K562 (cell line): Measurements from ENCODE around the gene FUZ. TPM values are rescaled to one million over a fixed set of nuclear protein-coding genes. Genes with fewer than 3 reads are reported as not detected.

Experiments
- ATAC-seq: fragments of 200-7000 bp; cut with Tn5 transposase; 3 replicates; pipeline ENCODE4 v1.9.1; 2020; ENCODE audit warnings: moderate library complexity
- BruUV-seq: library from RNA; stranded (reverse); fragments of 400-500 nt; replicated peaks from 2 replicates; lab custom pipeline; 2021; lab: Mats Ljungman, UMichigan
- CTCF ChIA-PET: fragments of 300-600 bp; formaldehyde crosslinking; extraction: SDS; loops from one replicate; lab custom pipeline; 2021; ENCODE audit warnings: low intra/inter-chr PET ratio; lab: Yijun Ruan, JAX
- POLR2A ChIA-PET: fragments of 300-600, 350-650 bp; sonication (Branson Sonifier 250); formaldehyde crosslinking; extraction: SDS; loops from one replicate; lab custom pipeline; 2021; ENCODE audit warnings: antibody characterized with exemption, inconsistent platforms; lab: Yijun Ruan, JAX
- DNase-seq, 4 experiments: peaks; one replicate each; pipeline versions ENCODE4 v3.0.0 to v3.0.0-alpha.2; 2011 to 2018; ENCODE audit warnings: low spot score in 3 of 4, mixed read lengths in 3 of 4; ENCODE audit errors: extremely low read depth in 1 of 4
- FAIRE-seq: peaks from 2 replicates; lab custom pipeline; 2011; peaks lifted over from hg19 to GRCh38; lab: Jason Lieb, UNC
- H2AFZ ChIP-seq: 2 replicates; pipeline ENCODE4 v1.6.0; 2011; ENCODE audit warnings: low read depth, low read length, control low read depth, inconsistent platforms
- H3K27ac ChIP-seq: fragments of 200-600 bp; 3 replicates; pipeline ENCODE4 v1.8.0; 2011; ENCODE audit warnings: low read depth, mild to moderate bottlenecking, control low read depth, inconsistent platforms, low read length, moderate library complexity, mixed read lengths; ENCODE audit errors: extremely low read depth
- H3K27me3 ChIP-seq, 2 experiments: fragments of 300-600 bp in 1 of 2; 2 replicates in 1 of 2; 3 replicates in 1 of 2; pipeline versions ENCODE4 v1.6.0 to v1.8.0; 2011; ENCODE audit warnings: inconsistent platforms in 2 of 2, low read length in 2 of 2, mild to moderate bottlenecking in 1 of 2, mixed read lengths in 1 of 2, moderate library complexity in 1 of 2; ENCODE audit not compliant: control insufficient read depth in 2 of 2, insufficient read depth in 2 of 2
- H3K36me3 ChIP-seq: fragments of 300-600 bp; 3 replicates; pipeline ENCODE4 v1.8.0; 2011; ENCODE audit warnings: mild to moderate bottlenecking, low read length, inconsistent platforms; ENCODE audit not compliant: control insufficient read depth, insufficient read depth
- H3K4me1 ChIP-seq, 2 experiments: fragments of 200-600 bp in 1 of 2; replicated peaks in 1 of 2; 2 replicates in 1 of 2; 3 replicates in 1 of 2; pipeline versions ENCODE4 v1.5.1 to v1.8.0; 2011; ENCODE audit warnings: inconsistent platforms in 2 of 2, low read length in 2 of 2, mild to moderate bottlenecking in 1 of 2, mixed read lengths in 1 of 2, moderate library complexity in 1 of 2; ENCODE audit not compliant: control insufficient read depth in 2 of 2, insufficient read depth in 2 of 2
- H3K4me2 ChIP-seq: 2 replicates; pipeline ENCODE4 v1.6.1; 2011; ENCODE audit warnings: low read length, control low read depth, inconsistent platforms, mixed read lengths; ENCODE audit not compliant: insufficient read depth
- H3K4me3 ChIP-seq: fragments of 200-600 bp; sonication (generic), shearing (Covaris generic); 2 replicates; pipeline ENCODE4 v1.5.1; 2016; ENCODE audit warnings: control low read depth, inconsistent platforms
- H3K79me2 ChIP-seq: fragments of 200-600 bp; 3 replicates; pipeline ENCODE4 v1.8.0; 2011; ENCODE audit warnings: low read length, inconsistent platforms; ENCODE audit not compliant: control insufficient read depth, insufficient read depth
- H3K9ac ChIP-seq, 2 experiments: 2 replicates each; pipeline versions ENCODE4 v1.6.0 to v1.6.1; 2011; ENCODE audit warnings: low read depth in 2 of 2, low read length in 2 of 2, control low read depth in 1 of 2, inconsistent platforms in 1 of 2, mild to moderate bottlenecking in 1 of 2, mixed read lengths in 1 of 2; ENCODE audit not compliant: insufficient read depth in 1 of 2
- H3K9me1 ChIP-seq: one replicate; pipeline ENCODE4 v1.6.0; 2011; ENCODE audit warnings: inconsistent platforms, mild to moderate bottlenecking, low read length, moderate library complexity; ENCODE audit not compliant: control insufficient read depth, insufficient read depth
- H3K9me3 ChIP-seq: replicated peaks from 2 replicates; pipeline ENCODE4 v1.5.1; 2011; ENCODE audit warnings: low read depth, low read length, inconsistent platforms; ENCODE audit not compliant: control insufficient read depth, insufficient read depth
- H4K20me1 ChIP-seq: replicated peaks from 2 replicates; pipeline ENCODE4 v1.6.1; 2011; ENCODE audit warnings: low read length, inconsistent platforms, mixed read lengths; ENCODE audit not compliant: control insufficient read depth, insufficient read depth
- RAD21 ChIP-seq, 2 experiments: fragments of 250-450 bp in 1 of 2; fragments of 450-650 bp in 1 of 2; sonication (Bioruptor Pico) in 1 of 2; formaldehyde crosslinking in 1 of 2; IDR thresholded peaks in 1 of 2; conservative IDR thresholded peaks in 1 of 2; 2 replicates each; pipeline versions ENCODE4 v1.4.0 to v1.8.0; 2020 to 2022; ENCODE audit warnings: mild to moderate bottlenecking in 2 of 2, moderate library complexity in 1 of 2
- RBFOX2 ChIP-seq: fragments of 200-400 bp; formaldehyde crosslinking; IDR thresholded peaks from 2 replicates; pipeline ENCODE4 v1.6.1; 2017; ENCODE audit warnings: low read depth, mild to moderate bottlenecking, low read length, moderate library complexity
- TARDBP ChIP-seq: fragments of 450-650 bp; IDR thresholded peaks from 2 replicates; pipeline ENCODE4 v1.6.1; 2016
- ZNF143 ChIP-seq: sonication (generic); formaldehyde crosslinking; IDR thresholded peaks from 2 replicates; pipeline ENCODE4 v1.9.0; 2022; ENCODE audit warnings: mild to moderate bottlenecking, missing genetic modification reagents
- WGBS: fragments of 100-300 bp; shearing (Covaris generic); methylation state at CpG from one replicate; pipeline ENCODE4 v1.1.6; 2016; ENCODE audit warnings: low coverage, mixed read lengths; ENCODE audit not compliant: insufficient coverage; ENCODE audit errors: missing lambda C conversion rate; 5-methylcytosine and 5-hydroxymethylcytosine counted together
- in situ Hi-C: fragments of 300-500 bp; cut with MboI; formaldehyde crosslinking; loops from 4 replicates; pipeline ENCODE4 v1.15.0; 2018; ENCODE audit warnings: inconsistent platforms, mixed read lengths
- intact Hi-C: fragments of 100-400 bp; cut with micrococcal nuclease; formaldehyde crosslinking; loops from 2 replicates; pipeline ENCODE4 v1.14.2; 2022
- polyA plus RNA-seq, 8 experiments: library from polyadenylated mRNA; depleted of rRNA in 4 of 8; stranded (reverse) in 5 of 8; unstranded in 3 of 8; fragments of >200 nt; fragmentation: Nextera tagmentation in 2 of 8; fragmentation: Illumina TruSeq in 1 of 8; extraction: Ambion mirVana in 2 of 8; extraction: Trizol in 1 of 8; gene quantifications; 2 replicates each; pipeline versions ENCODE4 v1.2.1 to v1.2.3, GENCODE V29; 2011 to 2014; ENCODE audit warnings: inconsistent platforms in 1 of 8, missing spikeins in 1 of 8
- total RNA-seq, 7 experiments: library from RNA; depleted of rRNA in 6 of 7; stranded (reverse); fragments of >200 nt in 6 of 7; fragmentation: Illumina TruSeq in 2 of 7; extraction: Trizol in 2 of 7; gene quantifications; 2 replicates each; pipeline versions ENCODE4 v1.2.1 to v1.2.3, GENCODE V29; 2011 to 2021; ENCODE audit warnings: low replicate concordance in 1 of 7
- TF ChIP-seq, protein P1 (sequence below): fragments of 250-450 bp; sonication (Bioruptor Pico); IDR thresholded peaks from 2 replicates; pipeline ENCODE4 v1.8.0; 2021; ENCODE audit warnings: mild to moderate bottlenecking, moderate library complexity
- TF ChIP-seq, protein P2 (sequence below): sonication (generic); formaldehyde crosslinking; IDR thresholded peaks from 2 replicates; pipeline ENCODE4 v1.8.1; 2023; ENCODE audit warnings: mild to moderate bottlenecking, missing genetic modification reagents
- TF ChIP-seq, protein P3 (sequence below), 3 experiments: IDR thresholded peaks in 2 of 3; conservative IDR thresholded peaks in 1 of 3; 2 replicates each; pipeline ENCODE4 v1.5.1; 2011 to 2012; ENCODE audit warnings: low read length in 3 of 3, mild to moderate bottlenecking in 3 of 3, control low read depth in 2 of 3, improper control_type of control experiment in 1 of 3, inconsistent platforms in 1 of 3, low read depth in 1 of 3, mixed read lengths in 1 of 3, moderate library complexity in 1 of 3; ENCODE audit not compliant: insufficient read depth in 2 of 3

Gene FUZ
- total and polyA plus RNA-seq, 9 of the 15 experiments (the other 6 are each of a cell fraction or from before 2014, with no cell fraction given), result 0.17 to 7.6 (median 3.6) TPM; not detected in 1

DNA sequence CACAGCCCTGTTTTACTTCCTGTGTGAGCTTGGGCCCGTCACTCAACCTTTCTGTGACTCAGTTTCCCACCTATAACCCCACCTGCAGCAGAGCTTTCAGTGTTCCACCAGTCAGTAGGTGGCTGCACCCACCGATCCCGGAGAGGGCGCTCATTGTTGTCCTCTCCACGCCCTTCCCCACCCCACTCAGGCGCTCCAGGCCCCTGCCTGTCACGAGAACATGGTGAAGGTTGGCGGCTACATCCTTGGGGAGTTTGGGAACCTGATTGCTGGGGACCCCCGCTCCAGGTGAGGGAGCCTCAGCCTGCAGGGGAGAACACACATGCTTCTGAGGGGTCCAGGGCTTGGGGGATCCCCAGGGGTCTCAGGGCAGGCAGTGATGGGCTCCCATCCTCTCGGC, 12.3 kb downstream of the FUZ start:
- 91% methylated on average over 9 of the region's 10 CpGs for WGBS
- BruUV-seq, result no TSS peak
- no peaks in the 10 kb centered on the region for H3K9me1 ChIP-seq
- H3K4me3 ChIP-seq, result no peak overlapping the region
- FAIRE-seq, result no peak
- POLR2A ChIA-PET, result interaction anchor here (0.6 kb wide), 1 partner anchor 486 kb away, joined by 4 read pairs; no protein-coding TSS in a partner anchor
- DNase-seq, result no peak
- CTCF ChIA-PET, result no interaction called here
- H3K9me3 ChIP-seq, result no peaks in the 10 kb centered on the region
- H3K27me3 ChIP-seq, result no peaks in the 10 kb centered on the region
- peaks cover 0 to 44% of the 10 kb centered on the region in 2 experiments; a peak in 3 of 5 replicates for H3K4me1 ChIP-seq
- in situ Hi-C loops, result no loop called here
- H2AFZ ChIP-seq, result no peak overlapping the region
- 0 out of 2 replicates have a peak, but pooled peaks have one; percentile 7 for TF ChIP-seq RBFOX2
- TF ChIP-seq TARDBP, result no peak
- TF ChIP-seq, all 486 proteins: peak for 1
- no peak overlapping the region for H3K27ac ChIP-seq
- H4K20me1 ChIP-seq, result peaks cover under 1% of the 10 kb centered on the region; the same call in 1 of the 2 replicates
- no peak overlapping the region for H3K4me2 ChIP-seq
- peaks cover 95% of the 10 kb centered on the region for H3K36me3 ChIP-seq
- H3K79me2 ChIP-seq, result no peaks in the 10 kb centered on the region
- intact Hi-C loops, result no loop called here
- peak overlapping the region in 1 of 2 experiments; percentile 58; a peak in 2 of 4 replicates for H3K9ac ChIP-seq
- no peak for ATAC-seq

DNA sequence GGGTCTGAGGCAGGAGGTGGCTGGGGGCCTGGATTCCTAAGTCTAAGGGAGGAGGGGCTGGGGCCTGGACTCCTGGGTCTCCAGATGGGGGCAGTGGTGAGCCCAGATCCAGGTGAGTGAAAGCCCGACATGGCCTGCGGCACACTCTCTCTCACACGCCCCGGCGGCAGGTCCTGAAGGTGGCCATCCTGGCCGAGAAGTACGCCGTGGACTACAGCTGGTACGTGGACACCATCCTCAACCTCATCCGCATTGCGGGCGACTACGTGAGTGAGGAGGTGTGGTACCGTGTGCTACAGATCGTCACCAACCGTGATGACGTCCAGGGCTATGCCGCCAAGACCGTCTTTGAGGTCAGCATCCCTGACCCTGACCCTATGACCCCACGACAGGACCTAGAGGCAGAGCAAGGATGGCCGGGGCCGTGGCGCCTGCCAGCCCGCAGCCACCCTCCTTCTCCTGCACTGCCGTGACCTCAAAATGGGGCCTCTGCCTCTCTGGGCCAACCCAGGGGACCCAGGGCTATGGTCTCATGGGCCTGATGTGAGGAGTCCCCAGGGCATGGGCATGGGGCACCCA, 13.2 kb downstream of the FUZ start:
- Histone ChIP-seq H3K36me3 (peaks cover 96% of the 10 kb centered on the region), H3K27ac (no peak overlapping the region), H3K27me3 (no peaks in the 10 kb centered on the region), H3K9me1 (no peaks in the 10 kb centered on the region), H3K4me2 (no peak overlapping the region), H3K4me1 (peaks cover 0 to 36% of the 10 kb centered on the region in 2 experiments; a peak in 2 of 5 replicates), H3K4me3 (no peak overlapping the region), H3K79me2 (no peaks in the 10 kb centered on the region), H3K9me3 (no peaks in the 10 kb centered on the region), H2AFZ (no peak overlapping the region), H4K20me1 (no peaks in the 10 kb centered on the region; the same call in 1 of the 2 replicates), H3K9ac (no peak overlapping the region)
- intact Hi-C loops (no loop called here), in situ Hi-C loops (no loop called here)
- DNase-seq, result peak in 1 of 4 experiments; percentile 41
- no peak for FAIRE-seq
- TF ChIP-seq RAD21 (CRISPR knock-in tag; conservative IDR thresholded peaks at IDR 0.05 in 1 of 2, IDR thresholded peaks at IDR 0.05 in 1 of 2), result 0 out of 4 replicates have a peak, but pooled peaks of 1 of the 2 experiments have one; percentile 10
- TF ChIP-seq, protein P1, sequence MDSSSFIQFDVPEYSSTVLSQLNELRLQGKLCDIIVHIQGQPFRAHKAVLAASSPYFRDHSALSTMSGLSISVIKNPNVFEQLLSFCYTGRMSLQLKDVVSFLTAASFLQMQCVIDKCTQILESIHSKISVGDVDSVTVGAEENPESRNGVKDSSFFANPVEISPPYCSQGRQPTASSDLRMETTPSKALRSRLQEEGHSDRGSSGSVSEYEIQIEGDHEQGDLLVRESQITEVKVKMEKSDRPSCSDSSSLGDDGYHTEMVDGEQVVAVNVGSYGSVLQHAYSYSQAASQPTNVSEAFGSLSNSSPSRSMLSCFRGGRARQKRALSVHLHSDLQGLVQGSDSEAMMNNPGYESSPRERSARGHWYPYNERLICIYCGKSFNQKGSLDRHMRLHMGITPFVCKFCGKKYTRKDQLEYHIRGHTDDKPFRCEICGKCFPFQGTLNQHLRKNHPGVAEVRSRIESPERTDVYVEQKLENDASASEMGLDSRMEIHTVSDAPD (CRISPR knock-in tag), result no peak
- TF ChIP-seq ZNF143 (CRISPR knock-in tag), result 0 out of 2 replicates have a peak, but pooled peaks have one; percentile 14
- TF ChIP-seq, protein P2, sequence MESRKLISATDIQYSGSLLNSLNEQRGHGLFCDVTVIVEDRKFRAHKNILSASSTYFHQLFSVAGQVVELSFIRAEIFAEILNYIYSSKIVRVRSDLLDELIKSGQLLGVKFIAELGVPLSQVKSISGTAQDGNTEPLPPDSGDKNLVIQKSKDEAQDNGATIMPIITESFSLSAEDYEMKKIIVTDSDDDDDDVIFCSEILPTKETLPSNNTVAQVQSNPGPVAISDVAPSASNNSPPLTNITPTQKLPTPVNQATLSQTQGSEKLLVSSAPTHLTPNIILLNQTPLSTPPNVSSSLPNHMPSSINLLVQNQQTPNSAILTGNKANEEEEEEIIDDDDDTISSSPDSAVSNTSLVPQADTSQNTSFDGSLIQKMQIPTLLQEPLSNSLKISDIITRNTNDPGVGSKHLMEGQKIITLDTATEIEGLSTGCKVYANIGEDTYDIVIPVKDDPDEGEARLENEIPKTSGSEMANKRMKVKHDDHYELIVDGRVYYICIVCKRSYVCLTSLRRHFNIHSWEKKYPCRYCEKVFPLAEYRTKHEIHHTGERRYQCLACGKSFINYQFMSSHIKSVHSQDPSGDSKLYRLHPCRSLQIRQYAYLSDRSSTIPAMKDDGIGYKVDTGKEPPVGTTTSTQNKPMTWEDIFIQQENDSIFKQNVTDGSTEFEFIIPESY (CRISPR knock-in tag), result peak; percentile 84
- TF ChIP-seq, protein P3, sequence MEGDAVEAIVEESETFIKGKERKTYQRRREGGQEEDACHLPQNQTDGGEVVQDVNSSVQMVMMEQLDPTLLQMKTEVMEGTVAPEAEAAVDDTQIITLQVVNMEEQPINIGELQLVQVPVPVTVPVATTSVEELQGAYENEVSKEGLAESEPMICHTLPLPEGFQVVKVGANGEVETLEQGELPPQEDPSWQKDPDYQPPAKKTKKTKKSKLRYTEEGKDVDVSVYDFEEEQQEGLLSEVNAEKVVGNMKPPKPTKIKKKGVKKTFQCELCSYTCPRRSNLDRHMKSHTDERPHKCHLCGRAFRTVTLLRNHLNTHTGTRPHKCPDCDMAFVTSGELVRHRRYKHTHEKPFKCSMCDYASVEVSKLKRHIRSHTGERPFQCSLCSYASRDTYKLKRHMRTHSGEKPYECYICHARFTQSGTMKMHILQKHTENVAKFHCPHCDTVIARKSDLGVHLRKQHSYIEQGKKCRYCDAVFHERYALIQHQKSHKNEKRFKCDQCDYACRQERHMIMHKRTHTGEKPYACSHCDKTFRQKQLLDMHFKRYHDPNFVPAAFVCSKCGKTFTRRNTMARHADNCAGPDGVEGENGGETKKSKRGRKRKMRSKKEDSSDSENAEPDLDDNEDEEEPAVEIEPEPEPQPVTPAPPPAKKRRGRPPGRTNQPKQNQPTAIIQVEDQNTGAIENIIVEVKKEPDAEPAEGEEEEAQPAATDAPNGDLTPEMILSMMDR (IDR thresholded peaks at IDR 0.05 in 2 of 3, conservative IDR thresholded peaks at IDR 0.05 in 1 of 3; ENCODE audit: insufficient read depth in 2 of 3, low read depth in 1 of 3, low read length in 3 of 3), result peak; percentile 36 to 48 (median 44); a peak in 5 of 6 replicates
- WGBS, result 96% methylated on average over 21 of the region's 25 CpGs
- POLR2A ChIA-PET, result no interaction called here
- CTCF ChIA-PET, result no interaction called here
- BruUV-seq, result no TSS peak
- ATAC-seq, result peak; percentile 74
